Neuronal stem cell (in vitro differentiated cells): ENCODE data around the gene SYP.

Experiments used
- DNase-seq: peaks from one replicate; pipeline ENCODE4 v3.0.0-alpha.2; 2013; ENCODE audit warnings: low spot score
- H2AFZ ChIP-seq: one replicate; pipeline ENCODE4 v1.6.1; 2013; ENCODE audit warnings: mild to moderate bottlenecking, low read length, inconsistent platforms
- H2AK5ac ChIP-seq: 2 replicates; pipeline ENCODE4 v1.6.1; 2013; ENCODE audit warnings: low read depth, mild to moderate bottlenecking, inconsistent platforms, low read length, moderate library complexity, mixed read lengths
- H2BK120ac ChIP-seq: 2 replicates; pipeline ENCODE4 v1.6.1; 2013; ENCODE audit warnings: low read depth, mild to moderate bottlenecking, inconsistent platforms, low read length, moderate library complexity, mixed read lengths
- H2BK12ac ChIP-seq: one replicate; pipeline ENCODE4 v1.6.1; 2013; ENCODE audit warnings: low read length, inconsistent platforms
- H2BK15ac ChIP-seq: 2 replicates; pipeline ENCODE4 v1.6.1; 2013; ENCODE audit warnings: mild to moderate bottlenecking, low read length, inconsistent platforms, mixed read lengths
- H2BK5ac ChIP-seq: one replicate; pipeline ENCODE4 v1.6.1; 2013; ENCODE audit warnings: inconsistent platforms, mild to moderate bottlenecking, low read length, moderate library complexity
- H3K14ac ChIP-seq: one replicate; pipeline ENCODE4 v1.6.1; 2013; ENCODE audit warnings: low read length, inconsistent platforms
- H3K18ac ChIP-seq: 2 replicates; pipeline ENCODE4 v1.6.1; 2013; ENCODE audit warnings: low read length, inconsistent platforms
- H3K23ac ChIP-seq: 2 replicates; pipeline ENCODE4 v1.6.1; 2013; ENCODE audit warnings: low read depth, mild to moderate bottlenecking, mixed read lengths, low read length, inconsistent platforms; ENCODE audit not compliant: poor library complexity
- H3K27ac ChIP-seq: replicated peaks from 3 replicates; pipeline ENCODE4 v1.5.1; 2013; ENCODE audit warnings: low read length, inconsistent platforms
- H3K27me3 ChIP-seq, 3 experiments: 2 replicates each; pipeline ENCODE4 v1.6.1; 2013; ENCODE audit warnings: low read length in 3 of 3, mild to moderate bottlenecking in 2 of 3, inconsistent platforms in 1 of 3, low read depth in 1 of 3, mixed read lengths in 1 of 3, moderate library complexity in 1 of 3; ENCODE audit not compliant: control insufficient read depth in 3 of 3, insufficient read depth in 3 of 3
- H3K36me3 ChIP-seq, 2 donors: replicated peaks in 1 of 2; 2 replicates each; pipeline ENCODE4 v1.6.1; 2013; ENCODE audit warnings: low read length in 2 of 2; ENCODE audit not compliant: control insufficient read depth in 2 of 2, insufficient read depth in 2 of 2
- H3K4ac ChIP-seq: 2 replicates; pipeline ENCODE4 v1.6.1; 2013; ENCODE audit warnings: inconsistent platforms, mild to moderate bottlenecking, low read length, moderate library complexity
- H3K4me1 ChIP-seq, 2 donors: 1 replicate in 1 of 2; 2 replicates in 1 of 2; pipeline ENCODE4 v1.6.1; 2013; ENCODE audit warnings: low read length in 2 of 2, low read depth in 1 of 2; ENCODE audit not compliant: control insufficient read depth in 2 of 2, insufficient read depth in 1 of 2
- H3K4me2 ChIP-seq: one replicate; pipeline ENCODE4 v1.6.1; 2013; ENCODE audit warnings: mild to moderate bottlenecking, low read length, inconsistent platforms; ENCODE audit not compliant: insufficient read depth, poor library complexity, severe bottlenecking
- H3K4me3 ChIP-seq, 2 donors: 2 replicates each; pipeline ENCODE4 v1.5.1; 2013; ENCODE audit warnings: low read length in 2 of 2, mild to moderate bottlenecking in 2 of 2, inconsistent platforms in 1 of 2, moderate library complexity in 1 of 2
- H3K79me1 ChIP-seq: one replicate; pipeline ENCODE4 v1.6.1; 2013; ENCODE audit warnings: low read depth, mild to moderate bottlenecking, inconsistent platforms, low read length, moderate library complexity
- H3K9ac ChIP-seq: one replicate; pipeline ENCODE4 v1.6.1; 2013; ENCODE audit warnings: mild to moderate bottlenecking, low read depth, low read length, inconsistent platforms; ENCODE audit not compliant: poor library complexity
- H3K9me3 ChIP-seq, 2 donors: replicated peaks in 1 of 2; 2 replicates each; pipeline versions ENCODE3 to v1.6.1; 2013; ENCODE audit warnings: low read length in 2 of 2, mild to moderate bottlenecking in 2 of 2, inconsistent platforms in 1 of 2, low read depth in 1 of 2, mixed read lengths in 1 of 2, moderate library complexity in 1 of 2; ENCODE audit not compliant: control insufficient read depth in 2 of 2, insufficient read depth in 1 of 2
- H4K8ac ChIP-seq: one replicate; pipeline ENCODE4 v1.6.1; 2013; ENCODE audit warnings: low read depth, mild to moderate bottlenecking, inconsistent platforms, low read length, moderate library complexity
- H4K91ac ChIP-seq: one replicate; pipeline ENCODE4 v1.6.1; 2013; ENCODE audit warnings: low read length, low read depth, mild to moderate bottlenecking, inconsistent platforms; ENCODE audit not compliant: poor library complexity
- WGBS, 2 donors: extraction: QIAGEN DNeasy Blood & Tissue Kit; methylation state at CpG; one replicate each; pipeline ENCODE4 v1.1.7; 2013; ENCODE audit warnings: missing lambda C conversion rate in 2 of 2, mixed read lengths in 1 of 2; ENCODE audit not compliant: insufficient read length in 2 of 2, insufficient replicate concordance in 1 of 2; ENCODE audit errors: extremely low coverage in 2 of 2; 5-methylcytosine and 5-hydroxymethylcytosine counted together

Gene SYP

GRCh38 chrX:49225858-49226257 lies 25.9 kb upstream of the SYP start:
- Histone ChIP-seq H3K79me1 (no peaks in the 10 kb centered on the region), H2AK5ac (no peak overlapping the region), H3K9me3 (no peaks in the 10 kb centered on the region), H2BK120ac (no peak overlapping the region), H3K27ac (no peak overlapping the region), H4K8ac (no peak overlapping the region), H2BK15ac (no peak overlapping the region), H3K4ac (no peak overlapping the region), H4K91ac (no peak overlapping the region), H3K36me3 (no peaks in the 10 kb centered on the region), H3K4me1 (peaks cover 0 to 1% of the 10 kb centered on the region in 2 donors), H3K9ac (no peak overlapping the region), H3K18ac (no peak overlapping the region), H3K27me3 (peaks cover 0 to 8% (median 0%) of the 10 kb centered on the region in 3 experiments), H3K4me2 (no peak overlapping the region), H3K4me3 (no peak overlapping the region), H3K23ac (no peak overlapping the region), H2AFZ (no peak overlapping the region), H2BK12ac (no peak overlapping the region), H3K14ac (no peak overlapping the region), H2BK5ac (no peak overlapping the region)
- WGBS, 2 donors = no CpG with 5 or more reads among the region's 14 CpGs
- DNase-seq = no peak

DNA sequence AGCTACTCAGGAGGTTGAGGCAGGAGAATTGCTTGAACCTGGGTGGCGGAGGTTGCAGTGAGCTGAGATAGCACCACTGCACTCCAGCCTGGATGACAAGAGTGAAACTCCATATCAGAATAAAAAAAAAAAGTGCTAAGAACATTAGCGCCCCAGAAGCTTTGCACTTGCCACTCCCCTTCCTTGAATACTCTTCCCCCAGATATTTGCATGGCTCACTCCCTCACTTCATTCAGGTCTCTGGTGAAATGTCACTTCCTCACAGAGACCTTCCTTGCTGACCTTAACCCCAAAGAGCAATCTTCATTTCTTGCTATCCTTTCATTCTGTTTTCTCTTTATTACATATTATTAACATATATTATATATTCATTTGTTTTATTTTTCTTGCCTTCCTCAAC lies 21.9 kb upstream of the SYP start:
- no peak overlapping the region for H2BK15ac ChIP-seq
- H3K14ac ChIP-seq = no peak overlapping the region
- no peak overlapping the region for H3K18ac ChIP-seq
- H3K27me3 ChIP-seq = peaks cover 0 to 22% (median 0%) of the 10 kb centered on the region in 3 experiments
- H2AFZ ChIP-seq = no peak overlapping the region
- no peaks in the 10 kb centered on the region for H3K79me1 ChIP-seq
- no peak for DNase-seq
- no CpG with 5 or more reads among the region's 2 CpGs for WGBS, 2 donors
- H3K4me1 ChIP-seq = no peaks in the 10 kb centered on the region
- no peak overlapping the region for H3K4me3 ChIP-seq
- H2AK5ac ChIP-seq = no peak overlapping the region
- H3K9me3 ChIP-seq = no peaks in the 10 kb centered on the region
- H2BK5ac ChIP-seq = no peak overlapping the region
- H3K27ac ChIP-seq = no peak overlapping the region
- no peak overlapping the region for H3K9ac ChIP-seq
- H3K23ac ChIP-seq = no peak overlapping the region
- no peak overlapping the region for H2BK120ac ChIP-seq
- H3K4me2 ChIP-seq = no peak overlapping the region
- no peak overlapping the region for H4K91ac ChIP-seq
- H3K4ac ChIP-seq = no peak overlapping the region
- no peak overlapping the region for H4K8ac ChIP-seq
- H2BK12ac ChIP-seq = no peak overlapping the region
- H3K36me3 ChIP-seq = no peaks in the 10 kb centered on the region

- no peak overlapping the region for H2BK15ac ChIP-seq
- H3K27me3 ChIP-seq = peaks cover 0 to 18% (median 0%) of the 10 kb centered on the region in 3 experiments
- H3K36me3 ChIP-seq = no peaks in the 10 kb centered on the region
- H3K4me2 ChIP-seq = no peak overlapping the region
- H3K9me3 ChIP-seq = no peaks in the 10 kb centered on the region
- no peak for DNase-seq
- no peak overlapping the region for H4K8ac ChIP-seq
- no peak overlapping the region for H3K4me3 ChIP-seq
- no peak overlapping the region for H2AK5ac ChIP-seq
- no peak overlapping the region for H2BK12ac ChIP-seq
- H3K14ac ChIP-seq = no peak overlapping the region
- H2AFZ ChIP-seq = no peak overlapping the region
- H2BK5ac ChIP-seq = no peak overlapping the region
- H3K23ac ChIP-seq = no peak overlapping the region
- no peak overlapping the region for H4K91ac ChIP-seq
- no peak overlapping the region for H2BK120ac ChIP-seq
- no peak overlapping the region for H3K18ac ChIP-seq
- no peaks in the 10 kb centered on the region for H3K79me1 ChIP-seq
- H3K27ac ChIP-seq = no peak overlapping the region
- H3K9ac ChIP-seq = no peak overlapping the region
- H3K4me1 ChIP-seq = no peaks in the 10 kb centered on the region
- H3K4ac ChIP-seq = no peak overlapping the region
Observed at GRCh38 chrX:49220100-49220499, 20.1 kb upstream of the SYP start.

GRCh38 chrX:49214996-49215526 lies 15.1 kb upstream of the SYP start:
- Histone ChIP-seq H4K8ac (no peak overlapping the region), H3K14ac (no peak overlapping the region), H3K27me3 (peaks cover 0 to 22% (median 0%) of the 10 kb centered on the region in 3 experiments), H3K18ac (no peak overlapping the region), H3K36me3 (no peaks in the 10 kb centered on the region), H3K4me1 (no peaks in the 10 kb centered on the region), H3K9me3 (no peaks in the 10 kb centered on the region), H2BK15ac (no peak overlapping the region), H3K23ac (no peak overlapping the region), H3K9ac (no peak overlapping the region), H3K4ac (no peak overlapping the region), H3K4me2 (no peak overlapping the region), H3K4me3 (no peak overlapping the region), H4K91ac (no peak overlapping the region), H2BK120ac (no peak overlapping the region), H2AK5ac (no peak overlapping the region), H3K27ac (no peak overlapping the region), H3K79me1 (no peaks in the 10 kb centered on the region), H2AFZ (no peak overlapping the region), H2BK5ac (peak overlapping the region; percentile 66), H2BK12ac (no peak overlapping the region)
- no peak for DNase-seq
- no CpG with 5 or more reads among the region's 14 CpGs for WGBS, 2 donors
